Astrocyte of the spinal cord (primary cell): ENCODE measurements around the gene RAB12.

Source experiments
- DNase-seq: peaks from one replicate; pipeline ENCODE4 v3.0.0; 2011; ENCODE audit warnings: low read depth, low spot score
- H3K4me3 ChIP-seq: 2 replicates; pipeline ENCODE4 v1.5.1; 2011; ENCODE audit warnings: low read depth, mild to moderate bottlenecking, low read length, moderate library complexity
- CTCF ChIP-seq: IDR thresholded peaks from 2 replicates; pipeline ENCODE4 v1.5.1; 2012; ENCODE audit warnings: low read depth, mild to moderate bottlenecking, low read length, inconsistent platforms
- in situ Hi-C: cut with HindIII; loops from 2 replicates; pipeline ENCODE4 v1.10.0; 2017; ENCODE audit warnings: low sequenced_read_pairs

RAB12 gene

GRCh38 chr18:8627107-8627472 is 17.9 kb downstream of the RAB12 start:
- in situ Hi-C loops = no loop called here
- no peak for DNase-seq
- no peak for TF ChIP-seq CTCF
- no peak overlapping the region for H3K4me3 ChIP-seq

- H3K4me3 ChIP-seq = no peak overlapping the region
- DNase-seq = no peak
- no peak for TF ChIP-seq CTCF
- in situ Hi-C loops = no loop called here
These were observed 18.3 kb downstream of the RAB12 start for GRCh38 chr18:8627540-8627939.

- no peak overlapping the region for H3K4me3 ChIP-seq
- in situ Hi-C loops = no loop called here
- TF ChIP-seq CTCF = no peak
- DNase-seq = no peak
These were observed 20.4 kb downstream of the RAB12 start for GRCh38 chr18:8629602-8630001.

- in situ Hi-C loops = no loop called here
- no peak for DNase-seq
- no peak for TF ChIP-seq CTCF
- no peak overlapping the region for H3K4me3 ChIP-seq
These were observed 21.3 kb downstream of the RAB12 start for GRCh38 chr18:8630546-8630945.

GRCh38 chr18:8631265-8631664 is 22.0 kb downstream of the RAB12 start:
- H3K4me3 ChIP-seq = no peak overlapping the region
- no peak for DNase-seq
- in situ Hi-C loops = no loop called here
- no peak for TF ChIP-seq CTCF

GRCh38 chr18:8632386-8632785 is 23.1 kb downstream of the RAB12 start:
- no peak for DNase-seq
- TF ChIP-seq CTCF = no peak
- in situ Hi-C loops = no loop called here
- no peak overlapping the region for H3K4me3 ChIP-seq

- in situ Hi-C loops = no loop called here
- no peak for DNase-seq
- TF ChIP-seq CTCF = no peak
- H3K4me3 ChIP-seq = no peak overlapping the region
These were observed 25.3 kb downstream of the RAB12 start for GRCh38 chr18:8634508-8634907.
